ENCODE results near the gene ZNF407. TPM values are rescaled to one million over a fixed set of nuclear protein-coding genes. Genes with fewer than 3 reads are reported as not detected.

ZNF407 gene
- total and polyA plus RNA-seq, 10 donors, result 2.0 to 41.0 (median 26.3) TPM

DNA sequence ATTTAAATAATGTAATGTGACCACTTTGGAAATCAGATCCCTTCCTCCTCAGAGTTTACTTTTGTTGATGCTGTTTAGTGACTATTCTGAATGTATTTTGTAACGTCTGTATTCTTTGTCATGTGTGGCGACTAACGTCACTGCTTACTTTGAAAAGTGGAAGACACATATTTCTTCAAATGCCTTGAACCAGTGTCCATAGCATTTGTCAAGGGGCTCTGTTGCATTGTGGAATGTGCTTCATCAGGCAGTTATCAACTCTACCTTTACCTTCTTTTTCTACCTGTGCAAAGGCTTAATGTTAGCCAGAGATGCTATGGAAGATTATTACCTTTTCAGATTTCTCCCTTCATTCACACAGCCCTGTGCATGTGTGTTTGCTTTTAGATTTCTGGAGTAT is 162.4 kb downstream of the ZNF407 start:
- DNase-seq, result no peak
- intact Hi-C loops (cut with DNase I; ENCODE audit: low total_unique reads), result no loop called here
- no peaks in the 10 kb centered on the region for H3K27me3 ChIP-seq (replicated peaks in 1 of 7)
- no peaks in the 10 kb centered on the region for H3K4me1 ChIP-seq
- WGBS, 5 donors, result 95 to 100% (median 96%) methylated on average over 3 of the region's 3 CpGs
- no peak overlapping the region for H3K4me3 ChIP-seq
- TF ChIP-seq POLR2AphosphoS5 (IDR thresholded peaks at IDR 0.05) (no peak), POLR2A (IDR thresholded peaks at IDR 0.05) (no peak)
- TF ChIP-seq, protein P1, sequence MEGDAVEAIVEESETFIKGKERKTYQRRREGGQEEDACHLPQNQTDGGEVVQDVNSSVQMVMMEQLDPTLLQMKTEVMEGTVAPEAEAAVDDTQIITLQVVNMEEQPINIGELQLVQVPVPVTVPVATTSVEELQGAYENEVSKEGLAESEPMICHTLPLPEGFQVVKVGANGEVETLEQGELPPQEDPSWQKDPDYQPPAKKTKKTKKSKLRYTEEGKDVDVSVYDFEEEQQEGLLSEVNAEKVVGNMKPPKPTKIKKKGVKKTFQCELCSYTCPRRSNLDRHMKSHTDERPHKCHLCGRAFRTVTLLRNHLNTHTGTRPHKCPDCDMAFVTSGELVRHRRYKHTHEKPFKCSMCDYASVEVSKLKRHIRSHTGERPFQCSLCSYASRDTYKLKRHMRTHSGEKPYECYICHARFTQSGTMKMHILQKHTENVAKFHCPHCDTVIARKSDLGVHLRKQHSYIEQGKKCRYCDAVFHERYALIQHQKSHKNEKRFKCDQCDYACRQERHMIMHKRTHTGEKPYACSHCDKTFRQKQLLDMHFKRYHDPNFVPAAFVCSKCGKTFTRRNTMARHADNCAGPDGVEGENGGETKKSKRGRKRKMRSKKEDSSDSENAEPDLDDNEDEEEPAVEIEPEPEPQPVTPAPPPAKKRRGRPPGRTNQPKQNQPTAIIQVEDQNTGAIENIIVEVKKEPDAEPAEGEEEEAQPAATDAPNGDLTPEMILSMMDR (IDR thresholded peaks at IDR 0.05 in 8 of 11, conservative IDR thresholded peaks at IDR 0.05 in 3 of 11), result no peak
- H3K27ac ChIP-seq, result no peak overlapping the region
- peaks cover 0 to 9% (median 2%) of the 10 kb centered on the region in 6 donors for H3K36me3 ChIP-seq
- H3K9me3 ChIP-seq, result peaks cover 5 to 33% (median 27%) of the 10 kb centered on the region in 8 donors

- Histone ChIP-seq H3K9me3 (peaks cover 5 to 33% (median 27%) of the 10 kb centered on the region in 8 donors), H3K4me3 (no peak overlapping the region), H3K27me3 (replicated peaks in 1 of 7) (no peaks in the 10 kb centered on the region), H3K27ac (no peak overlapping the region), H3K36me3 (peaks cover 0 to 9% (median 2%) of the 10 kb centered on the region in 6 donors), H3K4me1 (no peaks in the 10 kb centered on the region)
- no peak for DNase-seq
- intact Hi-C loops (cut with DNase I; ENCODE audit: low total_unique reads), result no loop called here
- TF ChIP-seq, protein P1 (IDR thresholded peaks at IDR 0.05 in 8 of 11, conservative IDR thresholded peaks at IDR 0.05 in 3 of 11), result no peak
- TF ChIP-seq POLR2AphosphoS5 (IDR thresholded peaks at IDR 0.05), result no peak
- TF ChIP-seq POLR2A (IDR thresholded peaks at IDR 0.05), result no peak
- WGBS, 5 donors, result 96 to 99% (median 98%) methylated on average over 3 of the region's 3 CpGs
These were observed 162.8 kb downstream of the ZNF407 start for GRCh38 chr18:74760436-74760835.

DNA sequence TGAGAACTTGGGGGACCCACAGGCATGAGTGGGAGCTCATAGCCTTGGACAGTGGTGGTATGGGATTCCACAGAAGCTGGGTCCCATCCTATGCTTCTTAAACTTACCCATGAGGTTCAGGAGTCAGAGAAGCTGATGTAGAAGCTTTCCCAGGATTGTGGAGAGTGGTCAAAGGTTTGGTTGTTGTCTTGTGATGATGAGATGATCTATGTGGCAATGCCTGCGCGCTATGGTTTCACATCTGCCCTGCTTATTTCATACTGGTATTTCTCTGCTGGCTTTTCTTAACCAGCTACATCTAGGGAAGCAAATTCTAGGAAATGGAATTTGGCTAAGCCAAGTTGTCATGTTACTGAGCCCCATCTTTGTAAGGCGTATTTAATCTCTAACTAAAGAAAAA is 168.6 kb downstream of the ZNF407 start:
- Histone ChIP-seq H3K9me3 (no peaks in the 10 kb centered on the region), H3K4me1 (no peaks in the 10 kb centered on the region), H3K4me3 (no peak overlapping the region), H3K36me3 (no peaks in the 10 kb centered on the region), H3K27me3 (replicated peaks in 1 of 7) (no peaks in the 10 kb centered on the region), H3K27ac (no peak overlapping the region)
- TF ChIP-seq, protein P1 (IDR thresholded peaks at IDR 0.05 in 8 of 11, conservative IDR thresholded peaks at IDR 0.05 in 3 of 11), result no peak
- TF ChIP-seq POLR2AphosphoS5 (IDR thresholded peaks at IDR 0.05), result no peak
- TF ChIP-seq POLR2A (IDR thresholded peaks at IDR 0.05), result no peak
- intact Hi-C loops (cut with DNase I; ENCODE audit: low total_unique reads), result no loop called here
- WGBS, 5 donors, result 91 to 99% (median 97%) methylated on average over 3 of the region's 3 CpGs
- no peak for DNase-seq

- H3K27me3 ChIP-seq (replicated peaks in 1 of 7), result no peaks in the 10 kb centered on the region
- no peak overlapping the region for H3K27ac ChIP-seq
- TF ChIP-seq, protein P1 (IDR thresholded peaks at IDR 0.05 in 8 of 11, conservative IDR thresholded peaks at IDR 0.05 in 3 of 11), result no peak
- TF ChIP-seq POLR2A (IDR thresholded peaks at IDR 0.05) (no peak), POLR2AphosphoS5 (IDR thresholded peaks at IDR 0.05) (no peak)
- no peaks in the 10 kb centered on the region for H3K4me1 ChIP-seq
- no peaks in the 10 kb centered on the region for H3K36me3 ChIP-seq
- no peak for DNase-seq
- intact Hi-C loops (cut with DNase I; ENCODE audit: low total_unique reads), result no loop called here
- H3K4me3 ChIP-seq, result no peak overlapping the region
- WGBS, 5 donors, result 95 to 100% (median 97%) methylated on average over 2 of the region's 2 CpGs
- H3K9me3 ChIP-seq, result no peaks in the 10 kb centered on the region
These were observed 170.4 kb downstream of the ZNF407 start for GRCh38 chr18:74768096-74768495.
